Measurements from ENCODE around the gene LRFN2. TPM values are rescaled to one million over a fixed set of nuclear protein-coding genes. Genes with fewer than 3 reads are reported as not detected.

Gene LRFN2
- total RNA-seq, 1 donor from 2014 or later, result not detected

DNA sequence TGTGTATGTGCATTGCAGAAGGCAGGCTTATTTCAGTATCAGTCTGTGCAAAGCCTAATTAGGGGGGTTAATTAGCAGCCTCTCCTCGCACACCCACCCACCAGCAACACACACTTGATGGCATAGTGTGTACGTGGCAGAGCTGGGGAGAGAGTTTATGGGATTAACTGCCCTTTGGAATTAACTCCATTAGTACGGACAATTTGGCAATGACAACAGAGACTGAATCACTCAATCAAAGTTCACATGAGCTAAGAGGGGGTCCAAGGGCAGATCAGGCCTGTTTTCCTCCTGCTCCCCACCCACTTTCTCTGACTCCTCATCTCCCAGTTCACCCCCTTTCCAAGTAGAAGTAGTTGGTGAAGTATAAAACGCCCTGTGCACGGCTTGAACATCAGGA lies 69.5 kb downstream of the LRFN2 start:
- no peak for DNase-seq (ENCODE audit: extremely low spot score in 2 of 2)
- Histone ChIP-seq H3K27me3 (no peaks in the 10 kb centered on the region), H3K27ac (no peak overlapping the region), H3K4me3 (no peak overlapping the region), H3K36me3 (no peaks in the 10 kb centered on the region), H3K4me1 (no peaks in the 10 kb centered on the region), H3K9me3 (no peaks in the 10 kb centered on the region)
- TF ChIP-seq, protein P1, sequence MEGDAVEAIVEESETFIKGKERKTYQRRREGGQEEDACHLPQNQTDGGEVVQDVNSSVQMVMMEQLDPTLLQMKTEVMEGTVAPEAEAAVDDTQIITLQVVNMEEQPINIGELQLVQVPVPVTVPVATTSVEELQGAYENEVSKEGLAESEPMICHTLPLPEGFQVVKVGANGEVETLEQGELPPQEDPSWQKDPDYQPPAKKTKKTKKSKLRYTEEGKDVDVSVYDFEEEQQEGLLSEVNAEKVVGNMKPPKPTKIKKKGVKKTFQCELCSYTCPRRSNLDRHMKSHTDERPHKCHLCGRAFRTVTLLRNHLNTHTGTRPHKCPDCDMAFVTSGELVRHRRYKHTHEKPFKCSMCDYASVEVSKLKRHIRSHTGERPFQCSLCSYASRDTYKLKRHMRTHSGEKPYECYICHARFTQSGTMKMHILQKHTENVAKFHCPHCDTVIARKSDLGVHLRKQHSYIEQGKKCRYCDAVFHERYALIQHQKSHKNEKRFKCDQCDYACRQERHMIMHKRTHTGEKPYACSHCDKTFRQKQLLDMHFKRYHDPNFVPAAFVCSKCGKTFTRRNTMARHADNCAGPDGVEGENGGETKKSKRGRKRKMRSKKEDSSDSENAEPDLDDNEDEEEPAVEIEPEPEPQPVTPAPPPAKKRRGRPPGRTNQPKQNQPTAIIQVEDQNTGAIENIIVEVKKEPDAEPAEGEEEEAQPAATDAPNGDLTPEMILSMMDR (IDR thresholded peaks at IDR 0.05), result no peak
- TF ChIP-seq POLR2AphosphoS5 (IDR thresholded peaks at IDR 0.05; ENCODE audit: insufficient read depth in 1 of 2, low read depth in 1 of 2) (no peak), POLR2A (IDR thresholded peaks at IDR 0.05) (no peak)
- intact Hi-C loops (cut with DNase I), result no loop called here

DNA sequence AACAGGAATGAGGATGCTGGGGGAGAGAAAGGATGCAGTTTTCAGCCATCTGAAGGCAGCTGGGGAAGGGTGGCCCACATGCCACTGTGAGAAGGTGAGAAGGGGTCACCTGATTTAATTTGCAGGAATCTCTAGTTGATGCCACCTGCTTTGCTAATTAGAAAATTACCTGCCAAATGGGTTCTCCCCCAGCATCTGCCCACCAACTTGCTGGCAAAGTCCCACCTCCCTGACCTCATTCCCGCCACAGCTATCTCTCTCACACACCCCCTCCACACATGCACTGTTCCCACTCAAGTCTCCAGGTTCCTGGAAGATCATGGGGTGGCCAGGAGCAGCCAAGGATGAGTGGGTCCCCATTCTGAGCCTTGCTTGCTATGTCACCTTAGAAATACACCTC lies 70.7 kb downstream of the LRFN2 start:
- Histone ChIP-seq H3K27ac (no peak overlapping the region), H3K4me1 (no peaks in the 10 kb centered on the region), H3K27me3 (no peaks in the 10 kb centered on the region), H3K4me3 (no peak overlapping the region), H3K9me3 (no peaks in the 10 kb centered on the region), H3K36me3 (no peaks in the 10 kb centered on the region)
- intact Hi-C loops (cut with DNase I), result no loop called here
- DNase-seq (ENCODE audit: extremely low spot score in 2 of 2), result no peak
- TF ChIP-seq POLR2AphosphoS5 (IDR thresholded peaks at IDR 0.05; ENCODE audit: insufficient read depth in 1 of 2, low read depth in 1 of 2) (no peak), POLR2A (IDR thresholded peaks at IDR 0.05) (no peak)
- TF ChIP-seq, protein P1 (IDR thresholded peaks at IDR 0.05), result no peak

DNA sequence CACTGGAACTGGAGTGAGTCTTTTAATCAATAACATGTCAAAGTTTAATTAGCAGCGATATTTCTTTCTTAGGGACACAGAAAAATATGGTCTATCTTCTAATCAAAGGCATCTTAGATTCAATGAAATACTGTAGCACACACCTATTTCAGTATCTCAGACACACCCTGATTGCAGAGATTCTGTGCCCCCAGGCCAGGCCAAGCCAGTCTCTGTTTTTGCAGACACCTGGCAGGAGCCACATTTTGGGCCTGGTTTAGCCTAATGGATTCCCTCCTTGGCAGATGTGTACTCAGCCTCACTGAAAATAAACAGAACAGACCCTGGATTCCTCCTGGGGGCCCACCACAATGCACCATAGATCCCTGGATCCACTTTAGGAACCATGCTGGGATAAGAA lies 74.8 kb downstream of the LRFN2 start:
- Histone ChIP-seq H3K27ac (no peak overlapping the region), H3K27me3 (no peaks in the 10 kb centered on the region), H3K36me3 (no peaks in the 10 kb centered on the region), H3K9me3 (no peaks in the 10 kb centered on the region), H3K4me3 (no peak overlapping the region), H3K4me1 (no peaks in the 10 kb centered on the region)
- intact Hi-C loops (cut with DNase I), result no loop called here
- DNase-seq (ENCODE audit: extremely low spot score in 2 of 2), result no peak
- TF ChIP-seq POLR2A (IDR thresholded peaks at IDR 0.05) (no peak), POLR2AphosphoS5 (IDR thresholded peaks at IDR 0.05; ENCODE audit: insufficient read depth in 1 of 2, low read depth in 1 of 2) (no peak)
- TF ChIP-seq, protein P1 (IDR thresholded peaks at IDR 0.05), result no peak

DNA sequence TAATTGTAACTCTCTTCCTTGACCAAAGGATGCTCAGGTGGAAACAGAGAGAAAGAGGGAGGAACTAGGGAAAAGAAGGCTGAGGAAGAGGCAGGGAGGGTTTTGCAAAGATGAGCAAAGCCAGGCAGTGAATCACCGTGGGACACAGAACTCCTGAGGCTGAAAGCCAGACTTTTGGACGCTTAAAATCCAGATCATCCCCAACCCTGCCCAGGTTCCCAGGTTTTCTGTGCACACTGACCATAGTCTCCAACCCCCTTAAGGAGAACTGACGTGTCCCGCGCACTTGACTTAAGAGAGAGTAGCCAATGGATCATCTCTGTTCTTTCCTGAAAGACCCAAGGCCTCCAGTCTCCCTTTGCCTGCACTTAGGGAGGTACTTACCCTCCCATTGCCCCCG lies 75.3 kb downstream of the LRFN2 start:
- H3K27ac ChIP-seq, result no peak overlapping the region
- H3K4me1 ChIP-seq, result no peaks in the 10 kb centered on the region
- no peak overlapping the region for H3K4me3 ChIP-seq
- H3K9me3 ChIP-seq, result no peaks in the 10 kb centered on the region
- H3K27me3 ChIP-seq, result no peaks in the 10 kb centered on the region
- DNase-seq (ENCODE audit: extremely low spot score in 2 of 2), result no peak
- no peaks in the 10 kb centered on the region for H3K36me3 ChIP-seq
- TF ChIP-seq POLR2A (IDR thresholded peaks at IDR 0.05), result no peak
- no peak for TF ChIP-seq POLR2AphosphoS5 (IDR thresholded peaks at IDR 0.05; ENCODE audit: insufficient read depth in 1 of 2, low read depth in 1 of 2)
- TF ChIP-seq, protein P1 (IDR thresholded peaks at IDR 0.05), result no peak
- intact Hi-C loops (cut with DNase I), result no loop called here

DNA sequence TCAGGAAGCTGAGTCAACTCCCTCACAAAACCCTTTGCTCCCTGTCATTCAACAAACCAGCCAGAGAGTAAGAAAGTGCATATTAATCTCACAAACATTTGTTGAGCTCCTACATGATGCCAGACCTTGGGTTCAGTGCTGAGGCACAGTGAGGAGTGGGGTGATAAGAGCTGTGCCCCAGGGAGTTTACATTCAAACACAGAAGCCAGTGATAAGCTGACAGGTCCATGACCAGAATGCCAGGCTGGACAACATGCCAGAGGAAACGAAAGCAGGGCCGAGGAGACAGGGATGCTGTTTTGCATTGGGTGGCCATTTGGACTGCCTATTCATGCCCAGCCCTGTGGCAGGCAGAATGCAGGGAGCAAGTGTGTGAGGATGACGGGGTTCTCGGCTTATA lies 76.7 kb downstream of the LRFN2 start:
- no peaks in the 10 kb centered on the region for H3K36me3 ChIP-seq
- no peak for DNase-seq (ENCODE audit: extremely low spot score in 2 of 2)

More for the DNA sequence above, 76.7 kb downstream of the LRFN2 start:
- Histone ChIP-seq H3K9me3 (no peaks in the 10 kb centered on the region), H3K27ac (no peak overlapping the region), H3K27me3 (no peaks in the 10 kb centered on the region), H3K4me1 (no peaks in the 10 kb centered on the region), H3K4me3 (no peak overlapping the region)
- TF ChIP-seq POLR2AphosphoS5 (IDR thresholded peaks at IDR 0.05; ENCODE audit: insufficient read depth in 1 of 2, low read depth in 1 of 2), result no peak
- TF ChIP-seq, protein P1 (IDR thresholded peaks at IDR 0.05), result no peak
- TF ChIP-seq POLR2A (IDR thresholded peaks at IDR 0.05), result no peak
- intact Hi-C loops (cut with DNase I), result no loop called here
